Stimulated activated naive CD4-positive, alpha-beta T cell treated with Interleukin-2 at 50 U/mL for 16 hours (primary cell): Measurements from ENCODE around the gene RIMS1.
"Not testable (repeated sequence)": the region's sequence is repeated elsewhere in the genome, so short reads cannot be mapped to it uniquely, and the experiment has no call there.

Experiments
- DNase-seq: peaks from one replicate; lab custom pipeline; 2025; lab: John Stamatoyannopoulos, UW

The RIMS1 gene

GRCh38 chr6:71983131-71983530 lies 96.8 kb downstream of the RIMS1 start:
- DNase-seq, result no peak

- DNase-seq, result no peak
These were observed 108.4 kb downstream of the RIMS1 start for GRCh38 chr6:71994705-71995271.

DNA sequence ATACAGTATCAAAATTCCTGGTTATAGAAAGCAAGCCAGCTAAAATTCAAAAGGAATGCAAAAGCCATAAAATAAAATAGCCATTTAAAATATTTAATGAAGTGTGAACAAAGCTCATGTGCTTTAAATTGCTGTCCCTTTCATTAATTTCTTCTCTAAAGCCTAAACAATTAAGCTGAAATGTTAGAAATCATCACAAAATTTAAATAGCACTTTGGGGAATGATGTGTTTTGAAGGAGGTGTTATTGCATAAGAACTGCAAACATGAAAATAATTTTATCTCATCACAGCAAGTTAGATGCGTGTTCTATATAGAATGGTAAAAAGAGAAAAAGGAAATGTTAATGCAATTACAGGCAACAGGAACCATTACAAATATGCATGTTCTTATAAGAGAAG lies 111.0 kb downstream of the RIMS1 start:
- DNase-seq, result no peak

DNA sequence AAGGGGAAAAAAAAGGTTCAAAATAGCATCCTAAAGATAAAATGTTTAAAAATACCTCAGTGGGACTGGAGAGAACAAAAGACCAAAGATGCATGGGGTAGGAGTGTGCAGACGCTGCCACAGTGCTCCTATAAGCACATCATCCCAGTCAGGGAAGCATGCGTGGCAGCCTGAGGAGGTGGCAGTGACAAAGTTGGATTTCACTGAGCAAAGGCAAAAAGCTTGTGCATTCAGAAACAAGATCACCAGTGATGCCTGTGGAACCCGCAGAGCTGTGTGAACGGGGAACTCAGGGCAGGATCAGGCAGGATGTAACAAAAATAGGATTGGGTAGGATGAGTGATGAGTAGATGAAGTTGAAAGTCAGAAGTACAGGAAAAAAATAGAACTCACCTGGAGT lies 116.1 kb downstream of the RIMS1 start:
- no peak for DNase-seq

- not testable (repeated sequence) for DNase-seq
These were observed 120.2 kb downstream of the RIMS1 start for GRCh38 chr6:72006591-72006990.

- no peak for DNase-seq
These were observed 136.5 kb downstream of the RIMS1 start for GRCh38 chr6:72022830-72023229.

- no peak for DNase-seq
These were observed 145.1 kb downstream of the RIMS1 start for GRCh38 chr6:72031471-72031870.

DNA sequence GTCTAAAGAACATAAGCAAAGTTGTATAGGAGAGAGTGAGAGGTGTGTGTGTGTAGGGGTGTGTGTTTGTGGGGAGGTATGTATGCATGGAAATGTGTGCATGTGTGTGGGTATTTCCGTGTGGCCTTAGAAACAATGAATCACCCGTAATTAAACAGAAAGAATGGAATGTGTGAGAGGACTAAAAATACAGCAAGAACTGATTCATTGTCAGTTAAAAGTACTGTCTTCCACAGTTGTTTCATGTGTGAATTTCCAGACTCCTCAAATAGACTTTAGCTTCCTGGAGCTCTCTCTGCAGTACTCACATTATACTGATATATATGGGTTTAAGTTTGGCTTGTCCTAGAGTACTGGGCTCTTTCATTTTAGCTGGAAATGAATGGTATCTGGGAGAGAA lies 145.7 kb downstream of the RIMS1 start:
- no peak for DNase-seq

DNA sequence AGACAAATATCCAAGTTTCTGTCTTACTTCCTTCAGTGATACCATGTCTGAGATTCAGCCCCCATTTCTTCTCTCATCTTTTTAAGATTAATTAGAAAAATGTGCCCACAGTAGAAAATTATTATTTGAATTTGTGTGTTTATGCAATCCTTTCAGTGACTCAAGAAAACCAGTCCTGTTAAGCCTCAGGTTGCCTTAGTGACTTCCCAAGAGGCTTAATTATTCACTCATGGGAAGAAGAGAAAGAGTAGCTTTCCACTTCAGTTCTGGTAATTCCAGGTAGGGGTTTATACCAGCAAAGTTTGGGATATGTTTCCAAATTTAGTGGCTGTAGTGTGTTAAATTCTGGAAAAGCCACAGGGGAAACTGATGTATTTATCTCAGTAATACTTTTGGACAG lies 149.1 kb downstream of the RIMS1 start:
- no peak for DNase-seq

GRCh38 chr6:72035966-72036365 lies 149.6 kb downstream of the RIMS1 start:
- no peak for DNase-seq

DNA sequence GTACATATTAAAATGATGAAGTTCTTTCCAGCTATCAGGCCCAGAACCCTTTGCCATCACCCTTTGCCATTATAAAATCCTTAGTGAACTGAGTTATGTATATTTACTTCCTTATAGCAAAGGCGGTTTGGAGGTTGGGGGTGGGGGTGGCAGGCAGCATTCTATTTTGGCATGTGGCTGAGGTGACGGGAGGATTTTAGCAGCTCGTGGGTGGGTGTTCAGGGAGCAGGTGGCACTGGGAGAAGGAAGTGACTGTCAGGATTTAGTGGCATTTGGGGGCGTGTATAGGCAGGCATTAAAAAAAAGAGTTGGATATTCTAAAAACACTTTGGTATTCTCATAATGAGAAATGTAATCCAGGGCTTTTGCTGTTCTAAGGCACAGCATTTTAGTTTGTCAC lies 150.7 kb downstream of the RIMS1 start:
- DNase-seq, result no peak

- no peak for DNase-seq
These were observed 153.8 kb downstream of the RIMS1 start for GRCh38 chr6:72040111-72040510.

GRCh38 chr6:72042088-72042487 lies 155.7 kb downstream of the RIMS1 start:
- no peak for DNase-seq

GRCh38 chr6:72048080-72048479 lies 161.7 kb downstream of the RIMS1 start:
- no peak for DNase-seq

DNA sequence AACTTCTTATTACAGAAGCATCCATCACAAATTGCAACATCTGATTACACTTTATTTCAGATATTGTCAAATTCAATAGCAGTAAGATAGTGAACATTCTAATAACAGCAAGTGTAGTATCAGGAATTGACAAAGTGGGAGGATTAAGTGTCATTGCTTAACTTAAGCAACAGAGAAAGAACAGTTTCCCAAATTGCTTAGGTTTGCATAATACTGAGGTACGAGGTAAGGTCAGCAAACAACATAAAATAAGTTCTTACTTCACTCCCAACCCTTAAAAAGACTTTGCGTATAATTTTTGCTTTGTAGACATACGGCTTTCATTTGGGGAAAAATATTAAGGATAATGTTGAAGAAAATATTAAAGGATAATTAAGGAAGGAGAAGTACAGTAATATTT lies 163.0 kb downstream of the RIMS1 start:
- DNase-seq, result no peak

GRCh38 chr6:72061286-72061685 lies 174.9 kb downstream of the RIMS1 start:
- DNase-seq, result no peak

GRCh38 chr6:72064399-72064975 lies 178.1 kb downstream of the RIMS1 start:
- DNase-seq, result no peak

- DNase-seq, result no peak
These were observed 191.7 kb downstream of the RIMS1 start for GRCh38 chr6:72078096-72078495.

DNA sequence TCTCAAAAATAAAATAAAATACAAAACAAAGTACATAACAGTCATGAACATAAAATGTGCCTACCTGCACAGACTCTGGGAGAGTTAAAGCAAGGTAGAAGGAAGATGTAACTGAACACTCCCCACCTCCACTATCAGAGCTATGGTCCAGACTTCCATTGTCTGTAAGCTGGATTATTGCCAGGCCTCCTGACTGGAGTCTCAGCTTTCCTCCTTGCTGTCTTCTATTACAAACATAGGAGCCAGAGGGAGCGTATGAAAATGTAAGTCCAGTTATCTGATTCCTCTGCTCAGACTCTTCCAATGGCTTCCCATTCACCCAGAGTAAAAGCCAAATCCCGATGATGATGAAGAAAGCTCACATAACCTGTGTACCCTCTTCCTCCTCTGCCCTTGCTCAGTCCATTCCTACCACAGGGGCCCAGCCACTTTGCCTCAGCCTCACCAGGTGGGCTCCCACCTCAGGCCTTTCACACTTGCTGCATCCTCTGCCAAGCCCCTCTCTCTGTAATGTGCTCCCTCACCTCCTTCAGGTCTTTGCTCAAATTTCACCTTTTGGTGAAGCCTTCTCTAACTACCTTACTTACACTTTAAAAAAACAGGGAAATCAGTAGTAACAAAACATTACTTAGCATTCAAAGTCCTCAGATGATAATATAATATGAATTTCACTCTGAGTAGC lies 194.1 kb downstream of the RIMS1 start:
- no peak for DNase-seq

DNA sequence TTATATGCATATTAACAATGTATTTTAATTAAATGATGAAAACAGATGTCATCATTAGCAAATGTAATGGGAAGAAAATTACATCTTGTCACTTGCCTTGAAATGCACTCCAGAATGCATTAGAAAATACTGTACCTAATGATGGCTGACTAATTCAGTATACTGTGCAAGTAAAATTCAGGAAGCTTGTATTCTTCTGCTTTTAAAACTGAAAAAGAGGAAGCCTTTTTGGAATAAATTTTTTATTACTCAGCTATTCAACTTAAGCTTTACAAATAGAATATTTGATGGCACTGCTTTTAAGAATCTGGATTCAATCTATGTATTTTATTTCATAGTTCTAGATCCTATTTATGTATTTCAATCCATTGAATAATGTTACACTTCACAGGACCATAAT lies 195.5 kb downstream of the RIMS1 start:
- DNase-seq, result no peak

DNA sequence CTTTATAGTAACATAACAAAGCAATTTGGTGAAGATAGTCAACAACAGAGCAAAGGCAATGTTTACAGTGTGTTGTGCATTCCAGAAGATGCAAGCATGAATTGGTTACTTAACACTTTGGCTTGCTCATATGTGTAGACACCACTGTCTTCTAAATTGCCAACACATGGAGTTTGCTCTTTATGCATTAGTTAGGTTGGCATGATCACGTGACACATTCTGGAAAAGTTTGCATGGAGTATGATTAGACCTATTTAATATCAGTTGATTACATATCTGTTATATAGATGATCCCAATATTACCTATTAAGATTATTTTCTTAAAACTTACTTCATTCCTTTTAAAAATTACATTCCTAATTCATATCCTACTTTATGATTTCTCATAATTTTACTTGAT lies 197.6 kb downstream of the RIMS1 start:
- DNase-seq, result no peak

GRCh38 chr6:72084992-72085569 lies 198.7 kb downstream of the RIMS1 start:
- DNase-seq, result no peak

DNA sequence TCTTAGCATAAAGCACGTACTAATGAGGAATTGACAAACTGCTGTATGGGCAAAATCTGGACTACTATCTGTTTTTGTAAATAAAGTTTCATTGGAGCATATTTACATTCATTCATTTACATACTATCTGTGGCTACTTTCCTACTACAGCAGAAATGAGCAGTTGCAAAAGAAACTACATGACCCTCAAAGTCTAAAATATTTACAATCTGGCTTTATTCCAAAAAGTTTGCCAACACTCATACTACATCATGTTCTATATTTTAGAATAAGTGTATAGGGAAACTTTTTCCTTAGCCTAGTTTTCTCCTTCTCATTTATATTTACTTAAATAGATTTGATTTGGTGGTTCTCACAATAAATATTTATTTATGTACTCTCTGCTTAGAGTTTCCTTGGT lies 208.2 kb downstream of the RIMS1 start:
- DNase-seq, result no peak

DNA sequence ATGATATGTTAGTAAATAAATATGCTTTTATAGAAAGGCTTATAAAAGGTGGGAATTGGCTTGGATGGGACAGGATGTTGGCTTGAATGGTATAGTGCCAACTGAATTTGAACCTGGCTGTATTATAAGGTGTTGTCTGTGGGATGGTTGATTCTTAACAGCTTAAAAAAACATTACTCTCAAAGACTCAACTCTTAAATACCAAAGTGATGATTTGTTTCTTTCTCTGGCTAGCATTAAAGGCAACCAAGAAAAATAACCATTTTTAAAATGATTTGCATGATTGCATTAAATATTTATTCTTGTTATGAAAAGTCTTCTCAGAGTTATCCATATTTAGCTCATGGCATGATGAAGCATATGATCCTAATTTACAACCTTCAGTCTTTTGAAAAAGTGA lies 216.2 kb downstream of the RIMS1 start:
- DNase-seq, result no peak
